Mesothelial cell of epicardium (in vitro differentiated cells): ENCODE results near the gene PIGU. TPM values are rescaled to one million over a fixed set of nuclear protein-coding genes. Genes with fewer than 3 reads are reported as not detected.

Experiments
- DNase-seq, 2 experiments: peaks; one replicate each; pipeline ENCODE4 v3.0.0; 2021; ENCODE audit warnings: low spot score in 2 of 2; ENCODE audit not compliant: unreplicated experiment in 2 of 2
- H3K27ac Mint-ChIP-seq: 2 replicates; pipeline ENCODE4 v1.8.0; 2021; ENCODE audit warnings: mixed read lengths
- H3K27me3 Mint-ChIP-seq: 2 replicates; pipeline ENCODE4 v1.8.0; 2021; ENCODE audit warnings: low read depth, mixed read lengths
- H3K36me3 Mint-ChIP-seq: 2 replicates; pipeline ENCODE4 v1.8.0; 2021; ENCODE audit warnings: mixed read lengths
- H3K4me1 Mint-ChIP-seq: 2 replicates; pipeline ENCODE4 v1.8.0; 2021; ENCODE audit warnings: mixed read lengths
- H3K4me3 Mint-ChIP-seq: 2 replicates; pipeline ENCODE4 v1.8.0; 2021; ENCODE audit warnings: mild to moderate bottlenecking, moderate library complexity, mixed read lengths
- H3K9me3 Mint-ChIP-seq: 2 replicates; pipeline ENCODE4 v1.8.0; 2021; ENCODE audit warnings: mixed read lengths
- total RNA-seq: library from RNA; stranded (reverse); gene quantifications from 3 replicates; pipeline ENCODE4 v1.2.1, GENCODE V29; 2021
- TF ChIP-seq, protein P1 (sequence below): fragments of 200-600 bp; sonication (generic); IDR thresholded peaks from one replicate; pipeline ENCODE4 v1.5.0; 2021; ENCODE audit warnings: antibody characterized with exemption; ENCODE audit not compliant: unreplicated experiment

PIGU gene
- total RNA-seq, 1 donor from 2014 or later: 32.6 TPM

DNA sequence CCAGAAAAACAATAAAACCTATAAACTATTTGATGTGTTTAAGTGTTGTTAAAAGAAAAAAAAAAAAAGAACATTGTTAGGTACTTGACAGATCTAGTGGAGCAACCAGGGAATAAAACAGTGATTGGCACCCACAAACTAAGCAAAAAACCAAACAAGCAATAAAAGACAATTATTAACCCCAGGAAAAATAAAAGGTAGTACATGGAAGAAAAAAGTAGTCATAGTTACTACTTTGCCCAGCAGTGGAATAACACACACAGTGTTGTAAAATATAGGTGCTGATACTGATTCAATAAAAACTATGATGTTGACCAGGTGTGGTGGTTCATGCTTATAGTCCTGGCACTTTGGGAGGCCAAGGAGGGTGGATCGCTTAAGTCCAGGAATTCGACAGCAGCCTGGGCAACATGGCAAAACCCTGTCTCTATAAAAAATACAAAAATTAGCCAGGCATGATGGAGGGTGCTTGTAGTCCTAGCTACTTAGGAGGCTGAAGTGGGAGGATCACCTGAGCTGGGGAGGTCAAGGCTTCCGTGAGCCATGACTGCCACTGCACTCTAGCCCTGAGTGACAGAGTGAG is 43.9 kb downstream of the PIGU start:
- Mint-ChIP-seq H3K27ac (no peak overlapping the region), H3K4me1 (no peaks in the 10 kb centered on the region), H3K36me3 (peaks cover 31% of the 10 kb centered on the region), H3K27me3 (no peaks in the 10 kb centered on the region), H3K9me3 (no peaks in the 10 kb centered on the region), H3K4me3 (no peak overlapping the region)
- DNase-seq: no peak
- TF ChIP-seq, protein P1, sequence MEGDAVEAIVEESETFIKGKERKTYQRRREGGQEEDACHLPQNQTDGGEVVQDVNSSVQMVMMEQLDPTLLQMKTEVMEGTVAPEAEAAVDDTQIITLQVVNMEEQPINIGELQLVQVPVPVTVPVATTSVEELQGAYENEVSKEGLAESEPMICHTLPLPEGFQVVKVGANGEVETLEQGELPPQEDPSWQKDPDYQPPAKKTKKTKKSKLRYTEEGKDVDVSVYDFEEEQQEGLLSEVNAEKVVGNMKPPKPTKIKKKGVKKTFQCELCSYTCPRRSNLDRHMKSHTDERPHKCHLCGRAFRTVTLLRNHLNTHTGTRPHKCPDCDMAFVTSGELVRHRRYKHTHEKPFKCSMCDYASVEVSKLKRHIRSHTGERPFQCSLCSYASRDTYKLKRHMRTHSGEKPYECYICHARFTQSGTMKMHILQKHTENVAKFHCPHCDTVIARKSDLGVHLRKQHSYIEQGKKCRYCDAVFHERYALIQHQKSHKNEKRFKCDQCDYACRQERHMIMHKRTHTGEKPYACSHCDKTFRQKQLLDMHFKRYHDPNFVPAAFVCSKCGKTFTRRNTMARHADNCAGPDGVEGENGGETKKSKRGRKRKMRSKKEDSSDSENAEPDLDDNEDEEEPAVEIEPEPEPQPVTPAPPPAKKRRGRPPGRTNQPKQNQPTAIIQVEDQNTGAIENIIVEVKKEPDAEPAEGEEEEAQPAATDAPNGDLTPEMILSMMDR: no peak

DNA sequence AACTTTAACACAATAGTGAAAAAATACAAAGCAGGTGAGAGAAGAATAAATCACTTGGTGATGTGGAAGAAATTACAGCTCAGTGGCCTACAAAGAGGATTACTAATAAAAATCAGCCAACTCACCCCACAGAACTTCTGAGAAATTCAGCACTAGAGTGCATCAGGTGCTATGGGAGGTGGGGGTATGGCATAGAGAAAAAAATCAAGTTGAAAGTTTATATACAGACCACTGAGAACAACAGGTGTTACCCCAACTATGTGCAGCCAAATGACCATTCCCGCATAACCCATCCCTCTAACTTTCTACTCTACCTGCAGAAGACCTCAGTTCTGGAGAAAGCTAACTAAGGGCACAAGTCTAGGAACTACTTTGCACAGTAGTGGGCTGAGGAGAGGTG is 47.0 kb downstream of the PIGU start:
- Mint-ChIP-seq H3K4me1 (peaks cover 4% of the 10 kb centered on the region), H3K36me3 (peaks cover 28% of the 10 kb centered on the region), H3K9me3 (no peaks in the 10 kb centered on the region), H3K27ac (no peak overlapping the region), H3K4me3 (no peak overlapping the region), H3K27me3 (no peaks in the 10 kb centered on the region)
- no peak for DNase-seq
- TF ChIP-seq, protein P1: no peak

DNA sequence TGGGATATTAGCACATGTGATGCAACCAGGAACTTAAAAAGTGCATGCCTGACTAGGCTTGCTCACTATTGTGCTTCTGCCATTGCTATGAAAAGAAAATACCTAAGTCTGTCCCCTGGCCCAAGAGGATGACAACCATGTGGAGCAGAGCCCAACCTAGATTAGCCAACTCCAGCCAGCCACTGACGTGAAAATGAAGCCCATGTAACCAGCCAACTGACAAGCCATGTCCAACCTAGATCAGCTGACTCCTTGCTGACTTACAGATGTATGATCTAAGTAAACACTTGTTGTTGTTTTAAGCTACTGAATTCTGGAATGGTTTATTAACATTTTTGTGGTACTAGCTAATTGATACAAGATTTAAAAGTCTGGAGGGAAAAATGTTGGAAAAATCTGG is 47.5 kb downstream of the PIGU start:
- DNase-seq: no peak
- no peak overlapping the region for H3K27ac Mint-ChIP-seq
- H3K9me3 Mint-ChIP-seq: no peaks in the 10 kb centered on the region

DNA sequence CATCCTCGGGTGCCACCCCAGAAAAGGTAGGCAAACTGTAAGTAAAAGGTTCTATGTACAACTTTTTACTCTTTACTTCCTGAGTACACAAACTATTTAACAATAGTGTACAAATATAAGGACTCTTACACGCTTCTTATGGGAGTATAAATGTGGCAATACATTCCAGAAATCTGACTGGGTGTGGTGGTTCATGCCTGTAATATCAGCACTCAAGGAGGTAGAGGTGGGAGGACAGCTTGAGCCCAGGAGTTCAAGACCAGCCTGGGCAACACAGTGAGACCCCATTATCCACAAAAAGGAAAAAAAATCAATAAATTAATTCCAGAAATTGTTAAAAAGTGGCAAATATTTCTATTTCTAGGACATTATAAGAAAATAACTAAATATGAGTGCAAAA is 48.9 kb downstream of the PIGU start:
- Mint-ChIP-seq H3K9me3 (no peaks in the 10 kb centered on the region), H3K4me3 (no peak overlapping the region), H3K4me1 (peaks cover 4% of the 10 kb centered on the region), H3K27ac (peak overlapping the region; percentile 52), H3K36me3 (peaks cover 23% of the 10 kb centered on the region), H3K27me3 (no peaks in the 10 kb centered on the region)
- no peak for DNase-seq
- TF ChIP-seq, protein P1: no peak

More for the DNA sequence above, 47.5 kb downstream of the PIGU start:
- Mint-ChIP-seq H3K4me1 (peaks cover 4% of the 10 kb centered on the region), H3K27me3 (no peaks in the 10 kb centered on the region), H3K36me3 (peaks cover 22% of the 10 kb centered on the region), H3K4me3 (no peak overlapping the region)
- TF ChIP-seq, protein P1: no peak

DNA sequence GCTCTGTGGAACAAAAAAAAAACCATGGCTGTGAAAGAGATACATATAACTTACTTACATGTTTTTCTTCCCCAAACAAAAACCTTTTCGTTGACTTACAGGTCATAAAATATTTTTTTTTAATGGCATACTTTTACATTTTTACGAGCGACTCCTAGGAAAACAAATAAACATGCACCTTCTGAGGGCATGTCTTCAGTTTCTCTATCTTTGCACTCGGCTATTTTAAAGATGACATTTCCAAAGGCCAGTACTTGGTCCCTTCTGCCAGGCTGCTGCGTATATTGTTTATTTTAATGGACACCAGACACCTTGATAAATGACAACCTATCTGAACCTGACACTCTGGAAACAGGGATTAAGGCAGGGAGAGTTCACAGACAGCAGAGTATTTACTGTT is 49.4 kb downstream of the PIGU start:
- Mint-ChIP-seq H3K4me1 (peaks cover 4% of the 10 kb centered on the region), H3K9me3 (no peaks in the 10 kb centered on the region), H3K4me3 (no peak overlapping the region), H3K36me3 (peaks cover 21% of the 10 kb centered on the region), H3K27me3 (no peaks in the 10 kb centered on the region), H3K27ac (peak overlapping the region; percentile 52)
- TF ChIP-seq, protein P1: no peak
- DNase-seq: no peak

DNA sequence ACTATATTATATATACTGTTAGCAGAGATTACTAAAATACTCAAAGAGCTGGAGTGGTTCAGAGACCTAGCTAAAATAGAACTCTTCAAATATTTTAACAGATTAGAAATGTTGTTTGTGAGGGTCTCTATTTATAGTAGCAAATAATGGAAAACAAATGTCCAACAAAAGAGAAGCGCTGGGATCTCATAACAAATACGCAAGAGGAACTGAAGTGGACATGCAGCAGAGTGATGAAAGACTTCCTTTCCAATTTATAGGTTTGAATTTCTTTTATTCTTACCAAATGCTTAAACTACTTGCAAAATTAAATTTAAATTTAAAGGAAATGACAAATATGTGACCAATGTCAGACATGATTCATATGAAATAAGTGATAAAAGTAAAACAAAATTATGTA is 49.9 kb downstream of the PIGU start:
- no peak for DNase-seq
- TF ChIP-seq, protein P1: no peak
- peaks cover 4% of the 10 kb centered on the region for H3K4me1 Mint-ChIP-seq
- H3K27ac Mint-ChIP-seq: no peak overlapping the region
- H3K27me3 Mint-ChIP-seq: no peaks in the 10 kb centered on the region
- H3K4me3 Mint-ChIP-seq: no peak overlapping the region
- peaks cover 22% of the 10 kb centered on the region for H3K36me3 Mint-ChIP-seq
- H3K9me3 Mint-ChIP-seq: no peaks in the 10 kb centered on the region
